A673 (cell line): ENCODE measurements around the gene GRM5. TPM values are rescaled to one million over a fixed set of nuclear protein-coding genes. Genes with fewer than 3 reads are reported as not detected.

Experiments used
- BruUV-seq: library from RNA; stranded (reverse); fragments of 400-500 nt; replicated peaks from 2 replicates; lab custom pipeline; 2021; lab: Mats Ljungman, UMichigan
- CTCF ChIA-PET: fragments of 300-600 bp; sonication (Branson Sonifier 250); formaldehyde crosslinking; loops from one replicate; lab custom pipeline; 2022; ENCODE audit warnings: antibody characterized with exemption; lab: Charles Lee
- POLR2A ChIA-PET: fragments of 300-600 bp; sonication (Branson Sonifier 250); formaldehyde crosslinking; loops from one replicate; lab custom pipeline; 2022; ENCODE audit warnings: antibody characterized with exemption; ENCODE audit not compliant: low non-redundant PET; lab: Charles Lee
- DNase-seq: peaks from one replicate; pipeline ENCODE4 v3.0.0-alpha.2; 2015; ENCODE audit warnings: low spot score
- H3K27ac ChIP-seq: fragments of 200-600 bp; sonication (generic); 2 replicates; pipeline ENCODE4 v1.5.1; 2016; ENCODE audit warnings: mixed run types, low read depth, mild to moderate bottlenecking, mixed read lengths, antibody characterized with exemption, low read length; ENCODE audit not compliant: poor library complexity, severe bottlenecking
- H3K27me3 ChIP-seq: fragments of 200-600 bp; sonication (generic); replicated peaks from 2 replicates; pipeline ENCODE4 v1.6.1; 2017; ENCODE audit warnings: mixed run types, low read depth, mild to moderate bottlenecking, mixed read lengths, antibody characterized with exemption, low read length; ENCODE audit not compliant: insufficient read depth, poor library complexity
- H3K36me3 ChIP-seq: fragments of 200-600 bp; sonication (generic); 2 replicates; pipeline ENCODE4 v1.6.1; 2016; ENCODE audit warnings: mixed run types, mild to moderate bottlenecking, mixed read lengths, antibody characterized with exemption, low read length; ENCODE audit not compliant: insufficient read depth, poor library complexity, severe bottlenecking
- H3K4me1 ChIP-seq: fragments of 200-600 bp; sonication (generic); 2 replicates; pipeline ENCODE4 v1.6.1; 2017; ENCODE audit warnings: mixed run types, mild to moderate bottlenecking, mixed read lengths, antibody characterized with exemption, low read length; ENCODE audit not compliant: insufficient read depth, poor library complexity, severe bottlenecking
- H3K4me3 ChIP-seq: fragments of 200-600 bp; sonication (generic); 2 replicates; pipeline ENCODE4 v1.5.1; 2016; ENCODE audit warnings: low read depth, mixed run types, mild to moderate bottlenecking, mixed read lengths, low read length; ENCODE audit not compliant: poor library complexity, severe bottlenecking
- H3K9me3 ChIP-seq: fragments of 200-600 bp; sonication (generic); 2 replicates; pipeline ENCODE4 v1.6.1; 2016; ENCODE audit warnings: mixed run types, low read depth, mild to moderate bottlenecking, mixed read lengths, antibody characterized with exemption, low read length; ENCODE audit not compliant: poor library complexity, severe bottlenecking
- CTCF ChIP-seq: fragments of 300-800, 200-600 bp; sonication (generic); conservative IDR thresholded peaks from 2 replicates; pipeline ENCODE4 v1.5.1; 2017; ENCODE audit warnings: low read depth, mild to moderate bottlenecking, antibody characterized with exemption, low read length, moderate library complexity, mixed read lengths
- EZH2 ChIP-seq: fragments of 200-600 bp; sonication (generic); IDR thresholded peaks from 2 replicates; pipeline ENCODE4 v1.6.1; 2017; ENCODE audit warnings: borderline replicate concordance, low read depth, mild to moderate bottlenecking, mixed read lengths, antibody characterized with exemption, low read length; ENCODE audit not compliant: poor library complexity, severe bottlenecking
- intact Hi-C: fragments of 100-400 bp; cut with micrococcal nuclease; formaldehyde crosslinking; loops from one replicate; pipeline ENCODE4 v1.10.0; 2022; ENCODE audit not compliant: unreplicated experiment
- total RNA-seq: library from RNA; stranded (reverse); gene quantifications from 2 replicates; pipeline ENCODE4 v1.2.3, GENCODE V29; 2021

Gene GRM5
- total RNA-seq, 1 experiment from 2014 or later: not detected

DNA sequence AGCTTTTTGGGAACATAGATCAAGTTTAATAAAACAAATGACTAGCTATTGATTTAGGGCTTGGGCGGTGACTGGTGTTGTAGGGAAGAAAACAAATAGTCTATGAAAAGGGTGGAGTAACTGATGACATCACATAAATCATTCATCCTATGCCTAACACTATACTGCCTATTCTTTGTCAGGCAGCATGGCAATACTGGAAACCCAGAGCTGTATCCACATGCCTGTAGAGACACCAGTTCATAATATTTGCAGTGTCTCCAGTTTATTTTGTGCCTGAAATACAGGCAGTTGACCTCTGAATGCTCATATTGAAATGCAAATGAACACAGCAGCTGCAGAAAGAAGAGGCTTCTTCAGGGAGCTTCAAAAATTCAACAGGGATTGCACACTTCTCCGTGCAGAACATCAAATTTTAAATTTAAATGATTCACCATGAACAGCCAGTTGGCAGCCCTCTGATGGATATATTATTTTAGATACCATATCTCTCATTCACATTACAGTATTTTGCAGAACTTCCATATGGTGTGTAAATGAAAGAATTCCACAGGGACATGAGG, 445.1 kb downstream of the GRM5 start:
- ChIA-PET POLR2A (no interaction called here), CTCF (no interaction called here)
- peaks cover 41% of the 10 kb centered on the region for H3K27me3 ChIP-seq
- H3K27ac ChIP-seq: no peak overlapping the region
- no peak for DNase-seq
- BruUV-seq: no TSS peak
- intact Hi-C loops: no loop called here
- no peak for TF ChIP-seq CTCF
- no peak for TF ChIP-seq EZH2
- no peak overlapping the region for H3K4me3 ChIP-seq
- no peaks in the 10 kb centered on the region for H3K9me3 ChIP-seq
- no peaks in the 10 kb centered on the region for H3K4me1 ChIP-seq
- H3K36me3 ChIP-seq: no peaks in the 10 kb centered on the region

GRCh38 chr11:88619656-88620385, 446.0 kb downstream of the GRM5 start:
- CTCF ChIA-PET: no interaction called here
- TF ChIP-seq CTCF: no peak
- no TSS peak for BruUV-seq
- Histone ChIP-seq H3K27me3 (peaks cover 41% of the 10 kb centered on the region), H3K36me3 (no peaks in the 10 kb centered on the region), H3K4me3 (no peak overlapping the region), H3K4me1 (no peaks in the 10 kb centered on the region), H3K9me3 (no peaks in the 10 kb centered on the region), H3K27ac (no peak overlapping the region)
- POLR2A ChIA-PET: no interaction called here
- intact Hi-C loops: no loop called here
- DNase-seq: no peak

GRCh38 chr11:88619071-88619425, 446.7 kb downstream of the GRM5 start:
- H3K4me3 ChIP-seq: no peak overlapping the region
- H3K9me3 ChIP-seq: no peaks in the 10 kb centered on the region
- CTCF ChIA-PET: no interaction called here
- no peak for TF ChIP-seq CTCF
- TF ChIP-seq EZH2: no peak
- BruUV-seq: no TSS peak
- H3K36me3 ChIP-seq: no peaks in the 10 kb centered on the region
- POLR2A ChIA-PET: no interaction called here
- intact Hi-C loops: no loop called here
- no peak for DNase-seq
- peaks cover 41% of the 10 kb centered on the region for H3K27me3 ChIP-seq
- no peaks in the 10 kb centered on the region for H3K4me1 ChIP-seq
- H3K27ac ChIP-seq: no peak overlapping the region
